ENCODE results near the gene ZC2HC1C. TPM values are rescaled to one million over a fixed set of nuclear protein-coding genes. Genes with fewer than 3 reads are reported as not detected.

ZC2HC1C gene
- total and polyA plus RNA-seq, 9 of the 15 experiments (the other 6 are each of a cell fraction or from before 2014, with no cell fraction given), result 6.3 to 9.2 (median 7.7) TPM

DNA sequence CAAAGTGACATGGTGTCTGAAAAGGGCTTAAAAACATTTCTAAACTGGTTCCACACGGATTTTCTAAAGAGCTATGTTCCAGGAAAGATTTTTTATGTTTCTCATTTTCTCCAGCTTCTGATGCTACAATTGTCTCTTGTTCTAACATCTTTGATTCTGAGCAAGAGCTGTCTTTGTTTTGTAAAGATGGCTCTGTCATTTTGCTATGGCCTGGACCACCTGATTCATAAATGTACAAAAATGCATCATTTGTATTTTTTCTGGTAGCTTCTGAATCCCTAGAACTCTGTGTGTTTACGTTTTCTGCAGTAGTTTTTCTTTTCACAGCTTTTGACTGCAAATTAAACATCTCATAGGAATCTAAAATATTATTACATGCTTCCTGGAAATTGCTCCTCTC lies 21.3 kb upstream of the ZC2HC1C start:
- in situ Hi-C loops (cut with MboI) (no loop called here), intact Hi-C loops (cut with micrococcal nuclease) (no loop called here)
- Histone ChIP-seq H3K79me2 (ENCODE audit: control insufficient read depth, insufficient read depth, low read length) (peaks cover 33% of the 10 kb centered on the region), H2AFZ (ENCODE audit: low read depth, low read length) (no peak overlapping the region), H3K36me3 (ENCODE audit: control insufficient read depth, insufficient read depth, low read length) (peaks cover 14% of the 10 kb centered on the region; the same call in 2 of the 3 replicates), H4K20me1 (replicated peaks; ENCODE audit: control insufficient read depth, insufficient read depth, low read length) (no peaks in the 10 kb centered on the region), H3K9ac (ENCODE audit: insufficient read depth in 1 of 2, low read depth in 2 of 2, low read length in 2 of 2) (no peak overlapping the region), H3K27me3 (ENCODE audit: control insufficient read depth in 2 of 2, insufficient read depth in 2 of 2, low read length in 2 of 2) (no peaks in the 10 kb centered on the region), H3K4me2 (ENCODE audit: insufficient read depth, low read length) (no peak overlapping the region), H3K27ac (ENCODE audit: extremely low read depth, low read depth, low read length) (no peak overlapping the region), H3K9me1 (ENCODE audit: control insufficient read depth, insufficient read depth, low read length) (no peaks in the 10 kb centered on the region), H3K4me3 (no peak overlapping the region), H3K4me1 (replicated peaks in 1 of 2; ENCODE audit: control insufficient read depth in 2 of 2, insufficient read depth in 2 of 2, low read length in 2 of 2) (peaks cover 9 to 11% of the 10 kb centered on the region in 2 experiments; a peak in 4 of 5 replicates), H3K9me3 (replicated peaks; ENCODE audit: control insufficient read depth, insufficient read depth, low read depth, low read length) (no peaks in the 10 kb centered on the region)
- ATAC-seq, result no peak
- TF ChIP-seq EP400 (IDR thresholded peaks at IDR 0.05) (no peak), ZNF24 (IDR thresholded peaks at IDR 0.05) (no peak), ZBTB34 (CRISPR knock-in tag; IDR thresholded peaks at IDR 0.05) (no peak), SRSF3 (IDR thresholded peaks at IDR 0.05; ENCODE audit: insufficient read depth, low read length) (no peak), GATA2 (CRISPR knock-in tag; IDR thresholded peaks at IDR 0.05) (no peak), CBX1 (IDR thresholded peaks at IDR 0.05; ENCODE audit: low read depth) (no peak), SRF (CRISPR knock-in tag; IDR thresholded peaks at IDR 0.05) (no peak), MCM7 (IDR thresholded peaks at IDR 0.05) (no peak), SIN3B (IDR thresholded peaks at IDR 0.05; ENCODE audit: low read depth) (no peak), FOXK1 (CRISPR knock-in tag; IDR thresholded peaks at IDR 0.05; ENCODE audit: borderline replicate concordance) (no peak), SOX6 (IDR thresholded peaks at IDR 0.05) (no peak), ILK (tag; IDR thresholded peaks at IDR 0.05; ENCODE audit: borderline replicate concordance, low read depth) (no peak), HOXB6 (CRISPR knock-in tag; IDR thresholded peaks at IDR 0.05; ENCODE audit: borderline replicate concordance) (no peak), SP2 (IDR thresholded peaks at IDR 0.05; ENCODE audit: extremely low read depth, low read depth, low read length, poor library complexity, severe bottlenecking) (no peak), NCOA6 (IDR thresholded peaks at IDR 0.05) (no peak), ZNF780A (CRISPR knock-in tag; IDR thresholded peaks at IDR 0.05) (no peak), ZNF511 (CRISPR knock-in tag; IDR thresholded peaks at IDR 0.05) (no peak), ZNF766 (CRISPR knock-in tag; conservative IDR thresholded peaks at IDR 0.05) (no peak), GTF2F1 (IDR thresholded peaks at IDR 0.05; ENCODE audit: low read depth, low read length) (no peak), WHSC1 (IDR thresholded peaks at IDR 0.05; ENCODE audit: low read length) (no peak)
- BruUV-seq (replicated peaks), result no TSS peak
- 45% methylated on average over 2 of the region's 2 CpGs for WGBS (ENCODE audit: insufficient coverage, low coverage, missing lambda C conversion rate)
- no peak for FAIRE-seq
- POLR2A ChIA-PET, result interaction anchor here (0.6 to 1.4 kb wide), 4 partner anchors 16 to 165 kb away, joined by 3 to 4 read pairs (median 4); partner anchors contain the start of genes ACYP1 and ZC2HC1C
- DNase-seq (ENCODE audit: extremely low read depth in 1 of 4, low spot score in 3 of 4), result no peak
- CTCF ChIA-PET (ENCODE audit: low intra/inter-chr PET ratio), result no interaction called here

Measured in K562 (cell line).